ENCODE data around the gene TRIM41.

TRIM41 gene

DNA sequence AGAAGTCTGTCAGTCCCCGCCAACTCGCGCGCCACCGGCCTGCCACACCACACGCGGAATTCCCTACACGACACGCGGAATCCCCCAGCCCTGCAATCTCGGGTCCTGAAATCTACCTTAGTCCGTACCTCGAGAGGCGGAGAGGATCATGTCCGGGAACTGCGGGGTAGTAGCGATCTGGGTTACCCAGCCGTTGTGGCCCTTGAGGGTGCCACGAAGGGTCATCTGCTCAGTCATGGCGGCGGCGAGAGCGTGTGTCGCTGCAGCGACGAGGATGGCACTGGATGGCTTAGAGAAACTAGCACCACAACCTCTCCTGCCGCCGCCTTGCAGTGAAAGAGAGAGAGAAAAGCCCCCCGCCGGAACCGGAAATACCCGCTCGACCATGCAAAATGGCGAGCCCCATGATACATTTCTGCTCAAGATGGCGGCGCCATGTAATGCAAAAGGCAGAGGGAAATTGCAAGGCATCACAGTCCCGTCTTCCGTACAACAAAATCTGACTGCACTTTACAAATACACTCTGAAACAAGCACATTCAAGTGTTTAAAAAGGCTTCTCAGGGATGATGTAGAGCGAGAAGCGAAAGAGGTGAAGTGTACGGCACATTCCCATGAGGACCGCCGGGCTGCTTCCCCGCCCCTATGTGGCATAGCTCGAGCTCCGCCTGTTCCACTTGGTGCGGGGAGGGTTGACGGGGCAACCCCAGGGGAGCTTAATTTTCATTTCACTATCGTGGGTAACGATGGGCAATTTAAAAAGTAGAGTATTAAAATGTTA, 20.7 kb downstream of the TRIM41 start, which contains the start of gene RACK1:
TSS of gene RACK1 (minus strand) at position 343 of the 780 bp plus-strand sequence. CDS start at position 237, 106 bp downstream.
- peaks cover 21% of the 10 kb centered on the region for H3K4me1 ChIP-seq (ENCODE audit: insufficient read depth, poor library complexity, severe bottlenecking)

DNA sequence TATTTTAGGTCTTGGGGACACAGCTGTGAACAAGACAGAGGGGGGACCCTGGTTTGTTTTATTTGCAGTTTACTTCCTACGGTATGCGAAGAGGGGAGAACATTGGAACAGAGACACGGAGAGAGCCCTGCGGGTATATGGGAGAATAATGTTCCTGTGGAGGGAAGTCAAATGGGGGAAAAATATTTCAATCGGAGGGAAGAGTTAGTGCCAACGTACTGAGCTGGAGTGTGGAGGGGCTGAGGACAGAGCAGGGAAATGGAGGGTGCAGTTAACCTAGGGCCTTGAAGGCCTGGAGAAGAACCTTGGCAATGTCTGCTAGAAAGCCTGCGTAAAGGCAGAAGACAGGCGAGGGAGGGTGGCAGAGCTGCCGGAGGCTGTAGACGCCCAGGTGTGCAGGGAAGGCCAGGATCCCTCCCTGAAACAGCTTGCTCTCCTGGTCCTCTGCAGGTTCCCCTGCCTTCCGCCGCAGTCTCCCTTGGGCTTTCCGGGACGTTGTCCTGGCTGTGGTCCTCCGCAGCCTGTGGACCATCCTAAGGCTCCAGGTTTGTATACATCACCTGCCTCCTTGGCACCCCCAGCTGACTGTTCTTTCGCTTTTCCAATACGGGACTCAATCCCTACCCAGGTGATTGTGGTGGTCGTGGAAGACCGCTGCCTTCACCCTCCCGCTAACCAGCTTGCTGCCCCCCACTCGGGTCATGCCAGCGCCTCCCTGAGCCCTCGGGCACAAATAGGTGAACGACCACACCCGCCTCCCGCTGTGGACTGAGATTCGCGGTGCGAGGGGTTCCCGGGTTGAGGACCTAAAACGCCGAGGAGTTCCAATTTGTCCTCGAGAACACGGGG, 22.6 kb downstream of the TRIM41 start:
- peak; percentile 68 for DNase-seq (ENCODE audit: low spot score)
- TF ChIP-seq, protein P1, sequence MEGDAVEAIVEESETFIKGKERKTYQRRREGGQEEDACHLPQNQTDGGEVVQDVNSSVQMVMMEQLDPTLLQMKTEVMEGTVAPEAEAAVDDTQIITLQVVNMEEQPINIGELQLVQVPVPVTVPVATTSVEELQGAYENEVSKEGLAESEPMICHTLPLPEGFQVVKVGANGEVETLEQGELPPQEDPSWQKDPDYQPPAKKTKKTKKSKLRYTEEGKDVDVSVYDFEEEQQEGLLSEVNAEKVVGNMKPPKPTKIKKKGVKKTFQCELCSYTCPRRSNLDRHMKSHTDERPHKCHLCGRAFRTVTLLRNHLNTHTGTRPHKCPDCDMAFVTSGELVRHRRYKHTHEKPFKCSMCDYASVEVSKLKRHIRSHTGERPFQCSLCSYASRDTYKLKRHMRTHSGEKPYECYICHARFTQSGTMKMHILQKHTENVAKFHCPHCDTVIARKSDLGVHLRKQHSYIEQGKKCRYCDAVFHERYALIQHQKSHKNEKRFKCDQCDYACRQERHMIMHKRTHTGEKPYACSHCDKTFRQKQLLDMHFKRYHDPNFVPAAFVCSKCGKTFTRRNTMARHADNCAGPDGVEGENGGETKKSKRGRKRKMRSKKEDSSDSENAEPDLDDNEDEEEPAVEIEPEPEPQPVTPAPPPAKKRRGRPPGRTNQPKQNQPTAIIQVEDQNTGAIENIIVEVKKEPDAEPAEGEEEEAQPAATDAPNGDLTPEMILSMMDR (IDR thresholded peaks at IDR 0.05; ENCODE audit: poor library complexity, severe bottlenecking), result no peak
- H3K27me3 ChIP-seq (ENCODE audit: insufficient read depth, poor library complexity, severe bottlenecking), result no peaks in the 10 kb centered on the region
- peak; percentile 3; the same call in 2 of the 3 replicates for ATAC-seq (ENCODE audit: low read depth)
- peaks cover 27% of the 10 kb centered on the region for H3K4me1 ChIP-seq (ENCODE audit: insufficient read depth, poor library complexity, severe bottlenecking)
- peak overlapping the region; percentile 63 for H3K4me3 ChIP-seq (ENCODE audit: severe bottlenecking)
- peak overlapping the region; percentile 94 for H3K27ac ChIP-seq (ENCODE audit: poor library complexity, severe bottlenecking)
- no peaks in the 10 kb centered on the region for H3K9me3 ChIP-seq (ENCODE audit: severe bottlenecking)
- H3K36me3 ChIP-seq (ENCODE audit: low read depth), result peaks cover 56% of the 10 kb centered on the region

More for the DNA sequence above, 20.7 kb downstream of the TRIM41 start, which contains the start of gene RACK1:
- peaks cover 58% of the 10 kb centered on the region for H3K36me3 ChIP-seq (ENCODE audit: low read depth)
- H3K27me3 ChIP-seq (ENCODE audit: insufficient read depth, poor library complexity, severe bottlenecking), result no peaks in the 10 kb centered on the region
- ATAC-seq (ENCODE audit: low read depth) (peak; percentile 52), DNase-seq (ENCODE audit: low spot score) (peak; percentile 92)
- H3K27ac ChIP-seq (ENCODE audit: poor library complexity, severe bottlenecking), result peak within 1 kb of the TSS; percentile 94
- peak within 1 kb of the TSS; percentile 71 for H3K4me3 ChIP-seq (ENCODE audit: severe bottlenecking)
- no peaks in the 10 kb centered on the region for H3K9me3 ChIP-seq (ENCODE audit: severe bottlenecking)
- TF ChIP-seq, protein P1 (IDR thresholded peaks at IDR 0.05; ENCODE audit: poor library complexity, severe bottlenecking), result no peak

DNA sequence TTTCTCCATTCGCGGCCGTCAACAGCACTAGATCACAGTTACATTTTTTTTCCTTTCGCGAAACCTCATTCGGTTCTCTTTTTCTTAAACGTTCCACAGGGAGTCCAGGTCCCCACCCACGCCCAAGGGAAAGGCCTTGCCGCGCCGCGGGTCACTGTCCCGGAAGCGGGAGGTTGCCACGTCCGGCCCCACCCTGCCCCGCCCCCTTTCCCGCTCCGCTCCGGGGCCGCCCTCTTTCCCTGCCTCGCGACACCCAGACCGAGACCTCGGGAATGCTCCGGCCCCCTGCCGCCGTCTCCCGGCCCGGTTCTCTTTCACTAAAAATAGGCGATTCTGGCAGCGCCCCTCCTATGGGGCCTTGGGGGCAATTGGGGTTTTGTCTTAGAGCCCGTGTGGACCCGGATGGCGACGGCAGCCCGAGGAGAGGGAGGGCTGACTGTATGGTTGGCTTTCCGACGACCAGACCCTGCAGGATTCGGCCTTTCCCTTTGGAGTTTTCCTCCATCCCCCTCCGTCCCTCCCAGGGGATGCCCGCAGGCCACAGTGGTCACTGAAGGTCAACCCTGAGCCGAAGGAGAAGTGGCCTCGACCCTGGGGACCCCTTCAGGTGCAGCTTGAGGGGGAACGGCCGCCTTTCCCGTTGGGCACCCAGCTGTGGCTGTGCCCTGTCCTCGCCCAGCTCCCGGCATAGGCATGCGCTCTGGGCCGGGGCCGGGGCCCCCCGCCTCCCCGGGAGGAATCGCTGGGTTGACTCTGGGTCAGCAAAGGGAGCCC, 23.4 kb downstream of the TRIM41 start:
- no peaks in the 10 kb centered on the region for H3K27me3 ChIP-seq (ENCODE audit: insufficient read depth, poor library complexity, severe bottlenecking)
- peaks cover 24% of the 10 kb centered on the region for H3K4me1 ChIP-seq (ENCODE audit: insufficient read depth, poor library complexity, severe bottlenecking)
- TF ChIP-seq, protein P1 (IDR thresholded peaks at IDR 0.05; ENCODE audit: poor library complexity, severe bottlenecking), result no peak
- peak; percentile 62 for ATAC-seq (ENCODE audit: low read depth)
- DNase-seq (ENCODE audit: low spot score), result peak; percentile 91
- peak overlapping the region; percentile 94 for H3K27ac ChIP-seq (ENCODE audit: poor library complexity, severe bottlenecking)
- H3K4me3 ChIP-seq (ENCODE audit: severe bottlenecking), result peak overlapping the region; percentile 63
- H3K9me3 ChIP-seq (ENCODE audit: severe bottlenecking), result no peaks in the 10 kb centered on the region
- H3K36me3 ChIP-seq (ENCODE audit: low read depth), result peaks cover 56% of the 10 kb centered on the region

DNA sequence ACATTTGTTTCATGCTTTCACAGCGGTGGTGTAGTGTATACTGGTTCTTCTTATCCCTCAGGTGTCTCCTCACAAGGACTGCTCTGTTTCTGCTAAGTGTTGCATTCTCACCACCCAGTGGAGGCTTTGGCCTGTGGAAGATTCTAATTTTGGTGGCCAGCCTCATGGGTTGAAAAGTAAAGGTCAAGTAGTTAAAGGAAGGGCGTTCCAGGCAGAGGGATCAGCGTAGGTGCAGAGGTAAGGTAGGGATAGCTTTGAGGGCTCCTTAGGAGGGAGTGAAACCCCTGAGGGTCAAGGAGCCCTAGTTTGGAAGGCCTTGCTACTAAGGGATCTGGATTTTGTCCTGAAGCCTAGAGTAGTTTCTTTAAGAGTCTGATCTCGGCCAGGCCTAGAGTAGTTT, 25.2 kb downstream of the TRIM41 start:
- DNase-seq (ENCODE audit: low spot score) (no peak), ATAC-seq (ENCODE audit: low read depth) (no peak)
- Histone ChIP-seq H3K36me3 (ENCODE audit: low read depth) (peaks cover 56% of the 10 kb centered on the region), H3K9me3 (ENCODE audit: severe bottlenecking) (no peaks in the 10 kb centered on the region), H3K4me3 (ENCODE audit: severe bottlenecking) (peak overlapping the region; percentile 63), H3K27me3 (ENCODE audit: insufficient read depth, poor library complexity, severe bottlenecking) (no peaks in the 10 kb centered on the region), H3K4me1 (ENCODE audit: insufficient read depth, poor library complexity, severe bottlenecking) (peaks cover 18% of the 10 kb centered on the region), H3K27ac (ENCODE audit: poor library complexity, severe bottlenecking) (peak overlapping the region; percentile 94)
- TF ChIP-seq, protein P1 (IDR thresholded peaks at IDR 0.05; ENCODE audit: poor library complexity, severe bottlenecking), result no peak

Measured in RWPE2 (cell line).